SKM-1 treated with dmso at 0.1 percent for 144 hours (cell line): ENCODE data around the gene FN1.
A peak's percentile ranks its signal among the peaks of the same experiment; 100 is the strongest.
"Not testable (repeated sequence)": the region's sequence is repeated elsewhere in the genome, so short reads cannot be mapped to it uniquely, and the experiment has no call there.

Experiments used
- DNase-seq: peaks from one replicate; lab custom pipeline; 2025; ENCODE audit not compliant: unreplicated experiment; lab: John Stamatoyannopoulos, UW

FN1 gene

GRCh38 chr2:215354771-215355695 is 80.8 kb downstream of the FN1 start:
- DNase-seq: no peak

GRCh38 chr2:215352602-215353001 is 83.3 kb downstream of the FN1 start:
- no peak for DNase-seq

- DNase-seq: no peak
Observed at GRCh38 chr2:215347878-215348277, 88.0 kb downstream of the FN1 start.

GRCh38 chr2:215338883-215339679 is 96.8 kb downstream of the FN1 start:
- DNase-seq: no peak

GRCh38 chr2:215332872-215333595 is 102.8 kb downstream of the FN1 start:
- no peak for DNase-seq

GRCh38 chr2:215328066-215328465 is 107.8 kb downstream of the FN1 start:
- DNase-seq: no peak

GRCh38 chr2:215324811-215325210 is 111.1 kb downstream of the FN1 start:
- no peak for DNase-seq

- DNase-seq: no peak
Observed at GRCh38 chr2:215320679-215321078, 115.2 kb downstream of the FN1 start.

- no peak for DNase-seq
Observed at GRCh38 chr2:215320102-215320501, 115.8 kb downstream of the FN1 start.

GRCh38 chr2:215319500-215319899 is 116.4 kb downstream of the FN1 start:
- no peak for DNase-seq

- no peak for DNase-seq
Observed at GRCh38 chr2:215316336-215316735, 119.5 kb downstream of the FN1 start.

- DNase-seq: no peak
Observed at GRCh38 chr2:215315301-215315700, 120.6 kb downstream of the FN1 start.

GRCh38 chr2:215314896-215315295 is 121.0 kb downstream of the FN1 start:
- DNase-seq: no peak

- no peak for DNase-seq
Observed at GRCh38 chr2:215313255-215313613, 122.6 kb downstream of the FN1 start.

GRCh38 chr2:215311625-215312396 is 124.1 kb downstream of the FN1 start, which contains the start of gene ATIC:
Gene ATIC, plus strand, starts transcription at chr2:215312059. Its CDS starts 84 bp downstream, at chr2:215312143.
- DNase-seq: peak; percentile 92

- not testable (repeated sequence) for DNase-seq
Observed at GRCh38 chr2:215311259-215311624, 124.6 kb downstream of the FN1 start.
